HUES6 (cell line): ENCODE data around the gene DNAH2.

Experiments used
- H3K27ac ChIP-seq: 2 replicates; pipeline ENCODE4 v1.7.0; 2013; ENCODE audit warnings: low read depth, mild to moderate bottlenecking, low read length, inconsistent platforms
- H3K27me3 ChIP-seq: 2 replicates; pipeline ENCODE4 v1.6.1; 2013; ENCODE audit warnings: low read length; ENCODE audit not compliant: control insufficient read depth, insufficient read depth
- H3K36me3 ChIP-seq: 2 replicates; pipeline ENCODE4 v1.6.1; 2013; ENCODE audit warnings: low read length; ENCODE audit not compliant: control insufficient read depth, insufficient read depth
- H3K4me1 ChIP-seq: 2 replicates; pipeline ENCODE4 v1.6.1; 2013; ENCODE audit warnings: low read length; ENCODE audit not compliant: control insufficient read depth, insufficient read depth
- H3K4me3 ChIP-seq: 2 replicates; pipeline ENCODE4 v1.5.1; 2013; ENCODE audit warnings: low read depth, low read length
- H3K9ac ChIP-seq: one replicate; pipeline ENCODE4 v1.6.1; 2013; ENCODE audit warnings: mild to moderate bottlenecking, low read length
- H3K9me3 ChIP-seq: 2 replicates; pipeline ENCODE4 v1.6.1; 2013; ENCODE audit warnings: low read depth, low read length; ENCODE audit not compliant: control insufficient read depth, insufficient read depth

The DNAH2 gene

GRCh38 chr17:7716901-7717755, at the start of gene DNAH2:
TSS of gene DNAH2 (plus strand) at chr17:7717744. CDS start at chr17:7719735, 1,991 bp downstream.
- Histone ChIP-seq H3K9me3 (no peaks in the 10 kb centered on the region), H3K4me1 (peaks cover 20% of the 10 kb centered on the region), H3K9ac (peak within 1 kb of the TSS; percentile 67), H3K27ac (no peak within 1 kb of the TSS), H3K27me3 (peaks cover 35% of the 10 kb centered on the region), H3K36me3 (no peaks in the 10 kb centered on the region), H3K4me3 (peak within 1 kb of the TSS; percentile 80)

GRCh38 chr17:7668482-7668881, 49.1 kb upstream of the DNAH2 start:
- no peak overlapping the region for H3K4me3 ChIP-seq
- H3K36me3 ChIP-seq, result peaks cover 66% of the 10 kb centered on the region
- no peak overlapping the region for H3K9ac ChIP-seq
- peaks cover 2% of the 10 kb centered on the region for H3K9me3 ChIP-seq
- H3K27ac ChIP-seq, result no peak overlapping the region
- peaks cover 9% of the 10 kb centered on the region for H3K4me1 ChIP-seq
- no peaks in the 10 kb centered on the region for H3K27me3 ChIP-seq

GRCh38 chr17:7673239-7673638, 44.3 kb upstream of the DNAH2 start:
- H3K9me3 ChIP-seq, result peaks cover 7% of the 10 kb centered on the region
- H3K4me1 ChIP-seq, result peaks cover 25% of the 10 kb centered on the region
- peaks cover 70% of the 10 kb centered on the region for H3K36me3 ChIP-seq
- H3K4me3 ChIP-seq, result no peak overlapping the region
- no peak overlapping the region for H3K9ac ChIP-seq
- H3K27ac ChIP-seq, result no peak overlapping the region
- no peaks in the 10 kb centered on the region for H3K27me3 ChIP-seq

- Histone ChIP-seq H3K4me1 (peaks cover 27% of the 10 kb centered on the region), H3K4me3 (no peak overlapping the region), H3K36me3 (peaks cover 54% of the 10 kb centered on the region), H3K9me3 (peaks cover 7% of the 10 kb centered on the region), H3K27me3 (no peaks in the 10 kb centered on the region), H3K27ac (no peak overlapping the region), H3K9ac (no peak overlapping the region)
Observed at GRCh38 chr17:7674934-7675333, 42.6 kb upstream of the DNAH2 start.

GRCh38 chr17:7676533-7676932, 41.0 kb upstream of the DNAH2 start:
- H3K27ac ChIP-seq, result peak overlapping the region; percentile 74; the same call in 1 of the 2 replicates
- peak overlapping the region; percentile 32 for H3K4me3 ChIP-seq
- H3K27me3 ChIP-seq, result no peaks in the 10 kb centered on the region
- H3K9ac ChIP-seq, result peak overlapping the region; percentile 69
- peaks cover 27% of the 10 kb centered on the region for H3K4me1 ChIP-seq
- peaks cover 40% of the 10 kb centered on the region for H3K36me3 ChIP-seq
- H3K9me3 ChIP-seq, result peaks cover 7% of the 10 kb centered on the region

- Histone ChIP-seq H3K4me3 (peak overlapping the region; percentile 32; the same call in 1 of the 2 replicates), H3K27ac (peak overlapping the region; percentile 74; the same call in 1 of the 2 replicates), H3K4me1 (peaks cover 27% of the 10 kb centered on the region), H3K36me3 (peaks cover 35% of the 10 kb centered on the region), H3K9me3 (peaks cover 7% of the 10 kb centered on the region), H3K27me3 (no peaks in the 10 kb centered on the region), H3K9ac (peak overlapping the region; percentile 69)
Observed at GRCh38 chr17:7677388-7678067, 40.0 kb upstream of the DNAH2 start.

- Histone ChIP-seq H3K4me3 (peak overlapping the region; percentile 85), H3K27me3 (no peaks in the 10 kb centered on the region), H3K36me3 (peaks cover 10% of the 10 kb centered on the region; the same call in 1 of the 2 replicates), H3K9me3 (no peaks in the 10 kb centered on the region), H3K9ac (peak overlapping the region; percentile 98), H3K27ac (peak overlapping the region; percentile 7; the same call in 1 of the 2 replicates), H3K4me1 (peaks cover 14% of the 10 kb centered on the region; the same call in 1 of the 2 replicates)
Observed at GRCh38 chr17:7684851-7685532, 32.6 kb upstream of the DNAH2 start.

- peak overlapping the region; percentile 85 for H3K4me3 ChIP-seq
- no peaks in the 10 kb centered on the region for H3K27me3 ChIP-seq
- peaks cover 15% of the 10 kb centered on the region; the same call in 1 of the 2 replicates for H3K36me3 ChIP-seq
- peak overlapping the region; percentile 99 for H3K27ac ChIP-seq
- no peaks in the 10 kb centered on the region for H3K9me3 ChIP-seq
- H3K9ac ChIP-seq, result peak overlapping the region; percentile 98
- peaks cover 14% of the 10 kb centered on the region; the same call in 1 of the 2 replicates for H3K4me1 ChIP-seq
Observed at GRCh38 chr17:7685533-7686221, 31.9 kb upstream of the DNAH2 start.

- Histone ChIP-seq H3K4me1 (peaks cover 14% of the 10 kb centered on the region; the same call in 1 of the 2 replicates), H3K27me3 (no peaks in the 10 kb centered on the region), H3K4me3 (peak overlapping the region; percentile 85), H3K9me3 (no peaks in the 10 kb centered on the region), H3K9ac (peak overlapping the region; percentile 98), H3K36me3 (peaks cover 15% of the 10 kb centered on the region; the same call in 1 of the 2 replicates), H3K27ac (peak overlapping the region; percentile 99)
Observed at GRCh38 chr17:7686222-7687071, 31.1 kb upstream of the DNAH2 start.
